K562 treated with DMSO at 1 percent for 24 hours (cell line): ENCODE results near the gene UGT2A1. TPM values are rescaled to one million over a fixed set of nuclear protein-coding genes. Genes with fewer than 3 reads are reported as not detected.

Experiments used
- total RNA-seq: library from RNA; unstranded; fragments of 300-600 nt; gene quantifications from 2 replicates; pipeline ENCODE4 v1.2.3, GENCODE V29; 2022; ENCODE audit warnings: low read depth; ENCODE audit not compliant: insufficient read depth

Gene UGT2A1
- not detected in 2 replicates for total RNA-seq

GRCh38 chr4:69653147-69653546 is at the start of gene UGT2A1:
TSS of gene UGT2A1 (minus strand) at chr4:69653247. CDS start at chr4:69647644, 5,603 bp downstream.

GRCh38 chr4:69639542-69639941 is 13.5 kb downstream of the UGT2A1 start, which contains the start of gene UGT2A2:
TSS of gene UGT2A2 (minus strand) at chr4:69639642. CDS start at chr4:69639640, 2 bp downstream.

Other genes with a start within 250 kb of the UGT2A1 start
- not detected in 2 replicates for gene UGT2B4, start 157.3 kb downstream of the UGT2A1 start, total RNA-seq
- not detected in 2 replicates for gene UGT2A2, start 13.6 kb downstream of the UGT2A1 start, total RNA-seq
- not detected in 2 replicates for gene SULT1B1, start 107.4 kb upstream of the UGT2A1 start, total RNA-seq
- gene SULT1E1, start 206.9 kb upstream of the UGT2A1 start, total RNA-seq = not detected in 2 replicates